GM12873 (cell line): Measurements from ENCODE around the gene STK4.

Source experiments
- TF ChIP-seq, protein P1 (sequence below): IDR thresholded peaks from 2 replicates; pipeline ENCODE4 v1.5.1; 2012; ENCODE audit warnings: low read depth, mild to moderate bottlenecking, moderate library complexity, low read length, control low read depth; ENCODE audit not compliant: insufficient read depth; ENCODE audit errors: missing control alignments

STK4 gene

DNA sequence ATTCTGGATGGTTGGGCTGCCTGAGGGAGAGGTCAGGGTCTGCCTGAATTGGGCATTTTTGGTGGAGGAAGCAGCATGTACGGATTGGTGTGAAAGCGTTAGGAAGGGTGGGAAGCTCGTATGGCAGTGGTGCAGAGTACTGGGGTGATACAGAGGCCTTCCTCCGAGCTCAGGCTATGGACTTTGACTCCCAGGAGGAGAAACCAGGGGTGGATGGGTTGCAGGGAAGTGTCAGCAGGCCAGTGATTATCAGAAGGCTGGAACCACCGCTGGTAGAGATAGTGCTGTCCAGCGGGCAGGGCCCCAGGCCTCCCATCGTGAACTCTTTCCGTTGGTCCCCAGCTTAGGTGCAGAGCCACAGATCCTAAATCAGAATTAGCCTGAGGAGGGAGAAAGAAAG lies 143.3 kb downstream of the STK4 start:
- TF ChIP-seq, protein P1, sequence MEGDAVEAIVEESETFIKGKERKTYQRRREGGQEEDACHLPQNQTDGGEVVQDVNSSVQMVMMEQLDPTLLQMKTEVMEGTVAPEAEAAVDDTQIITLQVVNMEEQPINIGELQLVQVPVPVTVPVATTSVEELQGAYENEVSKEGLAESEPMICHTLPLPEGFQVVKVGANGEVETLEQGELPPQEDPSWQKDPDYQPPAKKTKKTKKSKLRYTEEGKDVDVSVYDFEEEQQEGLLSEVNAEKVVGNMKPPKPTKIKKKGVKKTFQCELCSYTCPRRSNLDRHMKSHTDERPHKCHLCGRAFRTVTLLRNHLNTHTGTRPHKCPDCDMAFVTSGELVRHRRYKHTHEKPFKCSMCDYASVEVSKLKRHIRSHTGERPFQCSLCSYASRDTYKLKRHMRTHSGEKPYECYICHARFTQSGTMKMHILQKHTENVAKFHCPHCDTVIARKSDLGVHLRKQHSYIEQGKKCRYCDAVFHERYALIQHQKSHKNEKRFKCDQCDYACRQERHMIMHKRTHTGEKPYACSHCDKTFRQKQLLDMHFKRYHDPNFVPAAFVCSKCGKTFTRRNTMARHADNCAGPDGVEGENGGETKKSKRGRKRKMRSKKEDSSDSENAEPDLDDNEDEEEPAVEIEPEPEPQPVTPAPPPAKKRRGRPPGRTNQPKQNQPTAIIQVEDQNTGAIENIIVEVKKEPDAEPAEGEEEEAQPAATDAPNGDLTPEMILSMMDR, result no peak

DNA sequence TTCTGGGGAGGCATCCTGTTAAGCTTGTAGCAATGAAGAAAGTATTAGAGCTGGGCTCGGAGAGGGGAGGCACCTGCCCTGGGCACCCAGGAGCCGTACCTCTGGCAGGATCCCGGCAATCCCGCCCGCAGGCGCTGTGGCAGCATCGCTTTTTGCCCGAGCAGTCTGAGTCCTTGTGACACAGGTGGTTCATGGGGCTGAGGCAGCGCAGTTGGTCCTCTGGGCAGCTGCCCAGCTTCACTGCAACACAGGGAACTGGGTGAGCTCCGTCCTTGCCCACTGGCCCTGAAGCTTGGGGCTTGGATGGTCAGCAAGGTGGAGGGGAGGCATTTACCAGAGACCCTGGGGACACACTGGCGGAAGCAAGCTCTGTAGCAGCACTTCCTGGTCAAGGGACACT lies 144.0 kb downstream of the STK4 start:
- TF ChIP-seq, protein P1, result no peak

DNA sequence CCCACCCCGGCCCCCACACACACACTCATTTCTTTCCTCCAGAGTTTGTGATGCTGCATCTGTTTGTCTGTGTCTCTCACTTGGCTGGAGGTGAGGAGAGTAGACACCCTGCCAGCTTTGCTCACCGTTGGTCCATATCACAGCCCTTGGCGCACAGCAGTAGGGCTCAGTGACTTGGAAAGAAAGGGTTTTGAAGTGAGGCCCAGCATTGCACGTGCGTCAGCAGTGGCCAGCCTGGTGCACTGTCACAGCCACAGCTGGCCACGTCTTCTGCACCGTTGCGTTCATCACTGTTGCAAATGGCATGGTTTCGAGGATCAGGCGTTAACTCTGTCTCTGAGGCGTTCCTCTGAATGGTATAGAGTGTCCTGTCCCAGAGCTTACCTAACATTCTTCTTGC lies 145.0 kb downstream of the STK4 start:
- TF ChIP-seq, protein P1, result no peak

DNA sequence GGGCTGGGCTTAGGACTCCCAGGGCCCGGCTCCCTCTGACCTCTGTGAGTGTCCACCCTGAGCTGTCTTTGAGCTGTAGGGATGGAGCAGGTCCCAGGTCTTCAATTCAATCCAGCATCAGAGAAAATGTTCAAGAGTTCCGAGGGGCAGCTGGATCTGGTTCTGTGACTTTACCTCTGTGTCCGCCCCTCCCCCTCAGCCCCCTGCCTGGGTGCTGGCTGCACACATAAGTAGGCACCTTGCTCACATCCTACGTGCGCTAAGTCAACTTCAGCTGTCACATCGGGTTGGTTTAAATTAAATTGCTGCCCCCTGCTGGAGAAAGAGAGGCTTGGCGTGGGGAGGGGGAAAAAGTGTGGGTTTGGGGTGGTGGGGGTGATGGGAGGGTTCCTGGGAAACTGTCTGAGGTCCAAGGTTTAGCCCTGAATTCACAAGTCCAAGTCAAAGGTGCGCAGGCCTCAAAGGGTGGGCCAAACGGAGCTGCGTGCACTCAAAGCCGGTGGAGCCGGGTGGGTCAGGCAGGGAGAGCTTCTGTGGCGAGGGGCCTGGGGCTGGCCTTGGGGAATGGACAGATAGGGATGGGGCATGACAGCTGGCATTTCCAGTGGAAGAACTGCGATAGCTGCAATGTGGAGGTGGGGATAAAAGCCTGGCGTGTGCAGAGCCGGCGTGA lies 145.6 kb downstream of the STK4 start:
- TF ChIP-seq, protein P1, result peak; percentile 56

DNA sequence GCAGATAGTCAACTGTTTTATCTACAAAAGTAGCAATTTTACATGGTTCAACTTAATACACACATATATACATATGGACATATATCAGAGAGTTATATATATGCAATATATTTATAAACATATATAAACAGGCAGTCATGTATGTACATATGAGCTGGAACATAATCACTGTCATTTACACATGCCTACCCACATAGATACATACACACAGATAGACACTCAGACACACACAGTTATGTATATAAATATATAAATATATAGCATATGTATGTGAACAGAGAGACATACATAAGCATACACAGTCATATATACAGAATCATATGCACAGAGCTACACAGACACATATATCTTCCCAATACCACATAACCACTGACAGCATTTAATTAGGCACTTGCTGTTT lies 146.4 kb downstream of the STK4 start:
- TF ChIP-seq, protein P1, result no peak

DNA sequence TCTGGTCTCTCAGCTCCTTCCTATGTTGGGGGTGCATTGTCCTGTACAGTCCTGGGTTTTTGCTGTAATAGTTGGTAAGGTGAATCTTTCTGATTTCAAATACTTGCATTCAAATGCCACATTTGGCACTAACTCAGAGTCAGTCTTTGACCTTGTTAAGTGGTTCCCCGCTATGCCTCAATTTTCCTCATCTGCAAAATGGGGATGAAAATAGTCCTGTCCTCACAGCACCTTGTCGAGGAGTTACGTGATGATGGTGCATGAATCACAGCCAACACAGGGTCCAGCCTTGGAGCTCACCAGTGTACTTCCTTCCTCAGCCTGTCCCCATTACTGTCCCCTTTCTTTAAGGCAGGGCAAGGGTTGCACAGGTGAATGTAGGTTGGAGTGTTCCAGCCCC lies 147.6 kb downstream of the STK4 start:
- TF ChIP-seq, protein P1, result no peak

DNA sequence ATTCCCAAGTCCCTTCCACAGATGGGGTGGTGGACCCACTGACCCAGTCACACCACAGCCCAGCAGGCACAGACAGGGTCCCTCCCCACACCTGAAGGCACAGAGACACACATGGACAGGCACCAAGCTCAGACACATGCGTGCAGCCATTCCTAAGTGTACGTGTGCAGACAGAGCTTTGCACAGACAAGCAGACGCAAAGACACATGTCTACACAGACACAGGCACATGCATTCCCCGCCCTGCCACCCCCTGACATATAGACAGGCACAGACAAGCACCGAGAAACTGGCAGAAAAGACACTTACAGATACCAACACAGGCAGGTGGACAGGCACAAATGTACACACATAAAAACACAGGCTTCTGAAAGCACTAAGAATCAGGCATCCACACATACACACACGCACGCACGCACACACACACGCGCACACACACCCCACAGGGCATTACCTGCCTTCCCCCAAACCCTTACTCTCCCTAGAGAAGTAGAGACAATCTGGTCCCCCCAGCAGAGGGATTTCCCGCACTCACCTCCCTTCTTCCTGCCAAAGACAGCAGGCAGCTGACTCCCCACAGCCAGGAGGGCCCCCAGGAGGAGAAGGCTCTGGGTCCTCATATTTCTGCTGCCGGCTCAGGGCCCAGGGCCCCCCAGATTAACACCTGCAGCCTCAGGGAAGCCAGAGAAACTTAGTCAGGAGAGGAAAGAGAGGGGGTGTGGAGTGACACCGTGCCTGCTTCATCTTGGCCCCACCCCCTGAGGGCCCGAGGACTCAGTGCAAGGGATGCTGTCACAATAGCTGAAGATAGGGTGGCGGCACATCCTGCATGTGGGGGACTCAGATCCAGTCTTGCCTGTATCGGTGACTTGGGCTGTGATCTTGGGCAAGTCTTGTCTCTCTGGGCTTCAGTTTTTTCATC lies 148.4 kb downstream of the STK4 start, which contains the start of gene WFDC5:
WFDC5 (minus strand) TSS at position 710 of the 921 bp plus-strand sequence; CDS start at position 619, 91 bp downstream.
- TF ChIP-seq, protein P1, result no peak
